H1 (cell line): ENCODE measurements around the gene CAMKMT. TPM values are rescaled to one million over a fixed set of nuclear protein-coding genes. Genes with fewer than 3 reads are reported as not detected.

Experiments
- CTCF ChIA-PET: fragments of 300-600 bp; sonication (Branson Sonifier 250); formaldehyde crosslinking; loops from one replicate; lab custom pipeline; 2021; ENCODE audit not compliant: partially characterized antibody; lab: Charles Lee
- POLR2A ChIA-PET: fragments of 300-600 bp; sonication (Branson Sonifier 250); formaldehyde crosslinking; loops from one replicate; lab custom pipeline; 2021; ENCODE audit warnings: inconsistent platforms; ENCODE audit not compliant: partially characterized antibody; lab: Charles Lee
- DNase-seq, 2 experiments: peaks; one replicate each; pipeline versions ENCODE4 v3.0.0 to v3.0.0-alpha.2; 2010 to 2022; ENCODE audit warnings: low spot score in 2 of 2, low read depth in 1 of 2, mixed read lengths in 1 of 2
- FAIRE-seq: peaks from 2 replicates; lab custom pipeline; 2011; peaks lifted over from hg19 to GRCh38; lab: Jason Lieb, UNC
- H2AFZ ChIP-seq: 2 replicates; pipeline ENCODE4 v1.8.1; 2012; ENCODE audit warnings: low read length, inconsistent platforms
- H2AK5ac ChIP-seq: 2 replicates; pipeline ENCODE4 v1.6.1; 2013; ENCODE audit warnings: low read depth, low read length
- H2BK120ac ChIP-seq: replicated peaks from 2 replicates; pipeline ENCODE3; 2013; ENCODE audit warnings: low read depth, low read length, inconsistent platforms
- H2BK12ac ChIP-seq: 2 replicates; pipeline ENCODE4 v1.6.1; 2013; ENCODE audit warnings: low read depth, low read length
- H2BK15ac ChIP-seq: 2 replicates; pipeline ENCODE4 v1.6.1; 2013; ENCODE audit warnings: low read length
- H2BK20ac ChIP-seq: 2 replicates; pipeline ENCODE4 v1.6.1; 2013; ENCODE audit warnings: low read length
- H2BK5ac ChIP-seq: 2 replicates; pipeline ENCODE4 v1.6.1; 2013; ENCODE audit warnings: low read depth, low read length
- H3K14ac ChIP-seq: 2 replicates; pipeline ENCODE4 v1.6.1; 2013; ENCODE audit warnings: inconsistent platforms; ENCODE audit not compliant: insufficient read length
- H3K18ac ChIP-seq: 2 replicates; pipeline ENCODE4 v1.6.1; 2013; ENCODE audit warnings: low read length; ENCODE audit errors: extremely low read depth
- H3K23ac ChIP-seq: 2 replicates; pipeline ENCODE4 v1.6.1; 2013; ENCODE audit warnings: inconsistent platforms; ENCODE audit not compliant: insufficient read length
- H3K23me2 ChIP-seq: 2 replicates; pipeline ENCODE4 v1.6.1; 2013; ENCODE audit warnings: low read depth, low read length
- H3K27ac ChIP-seq: 2 replicates; pipeline ENCODE4 v1.6.1; 2011; ENCODE audit warnings: low read depth, low read length, inconsistent platforms
- H3K27me3 ChIP-seq, 4 experiments: replicated peaks in 1 of 4; 1 replicate in 1 of 4; 2 replicates in 3 of 4; pipeline versions ENCODE4 v1.6.1 to v1.8.1; 2011 to 2013; ENCODE audit warnings: low read length in 3 of 4, mild to moderate bottlenecking in 3 of 4, inconsistent platforms in 2 of 4, mixed read lengths in 2 of 4, moderate library complexity in 1 of 4; ENCODE audit not compliant: control insufficient read depth in 3 of 4, insufficient read depth in 3 of 4; ENCODE audit errors: extremely low read depth in 1 of 4
- H3K36me3 ChIP-seq, 4 experiments: 2 replicates each; pipeline versions ENCODE4 v1.6.1 to v1.8.1; 2011 to 2013; ENCODE audit warnings: mild to moderate bottlenecking in 4 of 4, low read length in 3 of 4, moderate library complexity in 2 of 4, control low read depth in 1 of 4, inconsistent platforms in 1 of 4; ENCODE audit not compliant: insufficient read depth in 4 of 4, control insufficient read depth in 2 of 4
- H3K4ac ChIP-seq: replicated peaks from 2 replicates; pipeline ENCODE3; 2013; ENCODE audit warnings: low read length, low read depth, mixed read lengths, inconsistent platforms; ENCODE audit not compliant: insufficient read length
- H3K4me1 ChIP-seq, 4 experiments: replicated peaks in 1 of 4; 1 replicate in 1 of 4; 2 replicates in 3 of 4; pipeline versions ENCODE4 v1.6.1 to v1.8.1; 2011 to 2013; ENCODE audit warnings: low read length in 3 of 4, inconsistent platforms in 2 of 4, mixed read lengths in 1 of 4; ENCODE audit not compliant: insufficient read depth in 4 of 4, control insufficient read depth in 3 of 4
- H3K4me2 ChIP-seq, 2 experiments: 2 replicates each; pipeline versions ENCODE4 v1.6.1 to v1.8.1; 2011 to 2013; ENCODE audit warnings: low read depth in 2 of 2, low read length in 2 of 2, control low read depth in 1 of 2, inconsistent platforms in 1 of 2, mild to moderate bottlenecking in 1 of 2; ENCODE audit not compliant: insufficient read depth in 1 of 2
- H3K4me3 ChIP-seq, 4 experiments: fragments of 200-600, 300-600 bp in 1 of 4; sonication (generic), shearing (Covaris generic), sonication (Bioruptor Twin) in 1 of 4; 2 replicates each; pipeline versions ENCODE4 v1.5.1 to v1.8.1; 2011 to 2016; ENCODE audit warnings: low read length in 4 of 4, low read depth in 3 of 4, control low read depth in 2 of 4, inconsistent platforms in 2 of 4, mild to moderate bottlenecking in 2 of 4, mixed read lengths in 1 of 4, moderate library complexity in 1 of 4; ENCODE audit not compliant: insufficient read depth in 2 of 4; ENCODE audit errors: extremely low read depth in 1 of 4
- H3K56ac ChIP-seq: replicated peaks from 2 replicates; pipeline ENCODE3; 2013; ENCODE audit warnings: low read depth, mild to moderate bottlenecking, mixed read lengths, low read length, inconsistent platforms; ENCODE audit not compliant: insufficient read length
- H3K79me1 ChIP-seq: 2 replicates; pipeline ENCODE4 v1.6.1; 2013; ENCODE audit warnings: low read depth, low read length, control low read depth
- H3K79me2 ChIP-seq, 2 experiments: 2 replicates each; pipeline versions ENCODE4 v1.6.1 to v1.8.1; 2012 to 2013; ENCODE audit warnings: low read length in 2 of 2, mild to moderate bottlenecking in 2 of 2, inconsistent platforms in 1 of 2; ENCODE audit not compliant: insufficient read depth in 2 of 2, control insufficient read depth in 1 of 2
- H3K9ac ChIP-seq, 4 experiments: replicated peaks in 1 of 4; 1 replicate in 1 of 4; 2 replicates in 3 of 4; pipeline versions ENCODE4 v1.6.1 to v1.8.1; 2011 to 2013; ENCODE audit warnings: low read depth in 3 of 4, low read length in 3 of 4, control low read depth in 2 of 4, mild to moderate bottlenecking in 2 of 4, moderate library complexity in 2 of 4, inconsistent platforms in 1 of 4; ENCODE audit errors: extremely low read depth in 1 of 4
- H3K9me3 ChIP-seq, 2 experiments: 2 replicates each; pipeline versions ENCODE4 v1.6.1 to v1.8.1; 2012 to 2013; ENCODE audit warnings: mild to moderate bottlenecking in 2 of 2, moderate library complexity in 2 of 2, control low read depth in 1 of 2, inconsistent platforms in 1 of 2, low read depth in 1 of 2, low read length in 1 of 2, mixed read lengths in 1 of 2; ENCODE audit not compliant: insufficient read depth in 2 of 2
- H4K20me1 ChIP-seq, 2 experiments: replicated peaks in 1 of 2; 2 replicates each; pipeline versions ENCODE3 to v1.8.1; 2011 to 2013; ENCODE audit warnings: inconsistent platforms in 2 of 2, low read length in 2 of 2, mild to moderate bottlenecking in 1 of 2; ENCODE audit not compliant: insufficient read depth in 2 of 2, control insufficient read depth in 1 of 2
- H4K5ac ChIP-seq: 2 replicates; pipeline ENCODE4 v1.6.1; 2013; ENCODE audit warnings: low read length, low read depth, mixed read lengths, inconsistent platforms; ENCODE audit not compliant: insufficient read length
- H4K8ac ChIP-seq: 2 replicates; pipeline ENCODE4 v1.8.0; 2013; ENCODE audit warnings: mild to moderate bottlenecking, moderate library complexity, low read length, inconsistent platforms; ENCODE audit not compliant: insufficient read depth; ENCODE audit errors: extremely low read depth
- H4K91ac ChIP-seq: replicated peaks from 2 replicates; pipeline ENCODE3; 2013; ENCODE audit warnings: low read length, mixed read lengths, inconsistent platforms; ENCODE audit not compliant: insufficient read length
- KDM4A ChIP-seq: IDR thresholded peaks from one replicate; pipeline ENCODE4 v1.7.1; 2012; ENCODE audit warnings: low read depth, mild to moderate bottlenecking, moderate library complexity, low read length, inconsistent platforms; ENCODE audit not compliant: severe bottlenecking
- WGBS, 2 experiments: shearing (Covaris generic) in 1 of 2; methylation state at CpG; one replicate each; pipeline versions ENCODE4 v1.1.6 to v1.1.7; 2013 to 2015; ENCODE audit warnings: low lambda C conversion rate in 2 of 2, mixed read lengths in 2 of 2, inconsistent platforms in 1 of 2, low coverage in 1 of 2, missing lambda C conversion rate in 1 of 2; ENCODE audit not compliant: insufficient replicate concordance in 2 of 2, insufficient coverage in 1 of 2, insufficient read length in 1 of 2; ENCODE audit errors: extremely low coverage in 1 of 2, missing lambda C conversion rate in 1 of 2; 5-methylcytosine and 5-hydroxymethylcytosine counted together
- polyA plus RNA-seq, 7 experiments: library from polyadenylated mRNA; depleted of rRNA in 3 of 7; stranded (reverse) in 5 of 7; unstranded in 2 of 7; fragments of >200 nt in 5 of 7; fragments of 200-250 nt in 2 of 7; gene quantifications; 1 replicate in 5 of 7; 2 replicates in 1 of 7; 4 replicates in 1 of 7; pipeline versions ENCODE4 v1.2.1 to v1.2.3, GENCODE V29; 2011 to 2013; ENCODE audit warnings: missing spikeins in 2 of 7, mixed read lengths in 2 of 7
- total RNA-seq: library from RNA; stranded (reverse); fragmentation: NEBNext Ultra II Directional; extraction: Animal tissue kit (Norgen Biotek cat#: 25700); gene quantifications from 2 replicates; pipeline ENCODE4 v1.2.1, GENCODE V29; 2021

Gene CAMKMT
- total and polyA plus RNA-seq, 2 of the 8 experiments (the other 6 are each of a cell fraction or from before 2014, with no cell fraction given) = 14.7 to 22.4 TPM

DNA sequence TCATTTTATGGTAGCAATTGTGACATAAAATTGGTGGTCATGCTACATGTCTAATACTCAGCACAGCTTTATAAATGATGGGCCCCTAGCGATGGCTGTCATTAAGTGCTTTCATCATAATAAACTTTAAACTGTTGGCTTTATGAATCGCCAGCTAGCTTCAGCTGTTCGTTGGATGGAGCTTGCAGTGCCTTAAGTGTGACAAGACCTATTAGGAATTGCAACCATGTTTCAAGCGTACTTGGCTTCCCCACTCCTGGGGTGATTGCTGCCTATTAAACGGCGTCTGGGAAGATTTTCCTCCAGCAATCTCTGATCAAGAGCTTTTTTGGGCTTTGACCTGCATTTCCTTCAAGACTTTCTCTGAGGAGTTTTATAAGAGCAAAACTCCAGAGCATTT is 415.3 kb downstream of the CAMKMT start:
- ChIA-PET CTCF (interaction anchor here (0.7 to 3.3 kb wide), 7 partner anchors 9 to 179 kb away, joined by 3 to 18 read pairs (median 5); no protein-coding TSS in a partner anchor), POLR2A (interaction anchor here (0.8 to 4.1 kb wide), 6 partner anchors 9 to 44 kb away, joined by 3 to 23 read pairs (median 4); no protein-coding TSS in a partner anchor)
- Histone ChIP-seq H3K79me1 (no peaks in the 10 kb centered on the region), H3K9me3 (peaks cover 0 to 4% of the 10 kb centered on the region in 2 experiments; a peak in 1 of 4 replicates), H3K4me2 (peak overlapping the region; percentile 75 to 82; a peak in 3 of 4 replicates), H3K4me1 (peaks cover 16 to 44% (median 36%) of the 10 kb centered on the region in 4 experiments), H4K5ac (no peak overlapping the region), H3K79me2 (no peaks in the 10 kb centered on the region), H2BK20ac (0 out of 2 replicates have a peak overlapping the region, but pooled peaks have one; percentile 77), H2AK5ac (no peak overlapping the region), H3K23ac (no peak overlapping the region), H2AFZ (no peak overlapping the region), H3K4me3 (peak overlapping the region in 1 of 4 experiments; percentile 50; a peak in 1 of 8 replicates), H3K14ac (no peak overlapping the region), H4K20me1 (no peaks in the 10 kb centered on the region), H3K23me2 (peaks cover 8% of the 10 kb centered on the region; the same call in 1 of the 2 replicates), H3K56ac (no peak overlapping the region), H3K18ac (peak overlapping the region; percentile 10; the same call in 1 of the 2 replicates), H2BK12ac (no peak overlapping the region; the same call in 1 of the 2 replicates), H4K8ac (no peak overlapping the region), H4K91ac (no peak overlapping the region), H3K27ac (no peak overlapping the region), H3K4ac (no peak overlapping the region), H3K36me3 (no peaks in the 10 kb centered on the region), H2BK5ac (no peak overlapping the region), H3K9ac (no peak overlapping the region), H2BK15ac (no peak overlapping the region), H3K27me3 (peaks cover 0 to 2% (median 0%) of the 10 kb centered on the region in 4 experiments; a peak in 1 of 7 replicates), H2BK120ac (no peak overlapping the region)
- 72% methylated on average over 6 of the region's 6 CpGs; no CpG with 5 or more reads in 1 of the 2 experiments for WGBS, 2 experiments
- FAIRE-seq (no peak), DNase-seq (no peak)
- TF ChIP-seq KDM4A = no peak
